Hepatocyte (in vitro differentiated cells): ENCODE data around the gene ARFRP1.

Source experiments
- EZH2 ChIP-seq: fragments of 200-600 bp; sonication (generic); IDR thresholded peaks from 2 replicates; pipeline ENCODE4 v1.6.1; 2016; ENCODE audit warnings: antibody characterized with exemption, mild to moderate bottlenecking, borderline replicate concordance
- TF ChIP-seq, protein P1 (sequence below): fragments of 200-600 bp; sonication (generic); IDR thresholded peaks from 2 replicates; pipeline ENCODE4 v1.5.1; 2016; ENCODE audit warnings: antibody characterized with exemption, mild to moderate bottlenecking; ENCODE audit not compliant: poor library complexity

DNA sequence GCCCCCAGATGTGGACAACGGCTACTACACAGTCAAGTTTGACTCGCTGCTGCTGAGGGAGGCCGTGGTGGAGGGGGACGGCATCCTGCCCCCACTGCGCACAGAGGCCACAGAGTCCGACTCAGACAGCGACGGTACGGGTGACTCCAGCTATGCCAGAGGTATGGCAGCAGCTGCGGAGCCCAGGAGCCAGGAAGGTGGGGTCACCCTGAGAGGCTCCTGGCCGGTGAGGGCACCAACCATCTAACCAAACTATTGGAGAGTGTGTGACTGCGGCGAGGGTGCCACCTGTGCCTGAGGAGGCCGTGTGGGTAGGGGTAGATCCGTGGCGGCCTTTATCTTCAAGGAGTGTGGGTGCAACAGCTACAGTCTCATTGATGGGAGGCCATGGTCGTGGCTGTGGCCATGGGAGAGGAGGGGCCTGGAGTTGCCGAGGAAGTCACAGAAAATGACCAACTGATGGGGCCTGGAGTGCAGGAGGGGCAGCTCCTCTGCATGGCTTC lies 25.9 kb upstream of the ARFRP1 start:
- TF ChIP-seq, protein P1, sequence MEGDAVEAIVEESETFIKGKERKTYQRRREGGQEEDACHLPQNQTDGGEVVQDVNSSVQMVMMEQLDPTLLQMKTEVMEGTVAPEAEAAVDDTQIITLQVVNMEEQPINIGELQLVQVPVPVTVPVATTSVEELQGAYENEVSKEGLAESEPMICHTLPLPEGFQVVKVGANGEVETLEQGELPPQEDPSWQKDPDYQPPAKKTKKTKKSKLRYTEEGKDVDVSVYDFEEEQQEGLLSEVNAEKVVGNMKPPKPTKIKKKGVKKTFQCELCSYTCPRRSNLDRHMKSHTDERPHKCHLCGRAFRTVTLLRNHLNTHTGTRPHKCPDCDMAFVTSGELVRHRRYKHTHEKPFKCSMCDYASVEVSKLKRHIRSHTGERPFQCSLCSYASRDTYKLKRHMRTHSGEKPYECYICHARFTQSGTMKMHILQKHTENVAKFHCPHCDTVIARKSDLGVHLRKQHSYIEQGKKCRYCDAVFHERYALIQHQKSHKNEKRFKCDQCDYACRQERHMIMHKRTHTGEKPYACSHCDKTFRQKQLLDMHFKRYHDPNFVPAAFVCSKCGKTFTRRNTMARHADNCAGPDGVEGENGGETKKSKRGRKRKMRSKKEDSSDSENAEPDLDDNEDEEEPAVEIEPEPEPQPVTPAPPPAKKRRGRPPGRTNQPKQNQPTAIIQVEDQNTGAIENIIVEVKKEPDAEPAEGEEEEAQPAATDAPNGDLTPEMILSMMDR: no peak
- no peak for TF ChIP-seq EZH2
